Ammon's horn (tissue), 1 donor: ENCODE measurements around the gene PLTP.

Source experiments
- DNase-seq: peaks from one replicate; pipeline ENCODE4 v3.0.0-alpha.2; 2016; ENCODE audit warnings: low spot score

Gene PLTP

DNA sequence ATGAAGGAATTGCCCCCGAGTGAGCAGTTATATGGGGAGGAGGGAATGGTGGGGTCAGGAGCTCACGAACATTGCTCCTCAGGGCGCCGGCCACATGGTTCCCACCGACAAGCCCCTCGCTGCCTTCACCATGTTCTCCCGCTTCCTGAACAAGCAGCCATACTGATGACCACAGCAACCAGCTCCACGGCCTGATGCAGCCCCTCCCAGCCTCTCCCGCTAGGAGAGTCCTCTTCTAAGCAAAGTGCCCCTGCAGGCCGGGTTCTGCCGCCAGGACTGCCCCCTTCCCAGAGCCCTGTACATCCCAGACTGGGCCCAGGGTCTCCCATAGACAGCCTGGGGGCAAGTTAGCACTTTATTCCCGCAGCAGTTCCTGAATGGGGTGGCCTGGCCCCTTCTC lies 13.7 kb downstream of the PLTP start:
- no peak for DNase-seq

DNA sequence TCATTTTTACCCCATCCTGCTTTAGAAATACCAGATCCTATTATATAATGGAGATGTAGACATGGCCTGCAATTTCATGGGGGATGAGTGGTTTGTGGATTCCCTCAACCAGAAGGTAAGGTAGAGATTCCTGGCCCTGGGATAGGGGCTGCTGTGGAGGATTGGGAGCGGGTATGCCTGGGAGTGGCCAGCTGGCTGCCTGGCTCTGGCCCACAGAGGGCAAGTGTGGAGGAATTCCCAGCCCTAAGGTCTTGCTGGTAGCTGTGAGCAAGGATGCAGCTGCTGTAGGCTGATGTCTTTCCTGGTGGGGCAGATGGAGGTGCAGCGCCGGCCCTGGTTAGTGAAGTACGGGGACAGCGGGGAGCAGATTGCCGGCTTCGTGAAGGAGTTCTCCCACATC lies 14.3 kb downstream of the PLTP start:
- no peak for DNase-seq

DNA sequence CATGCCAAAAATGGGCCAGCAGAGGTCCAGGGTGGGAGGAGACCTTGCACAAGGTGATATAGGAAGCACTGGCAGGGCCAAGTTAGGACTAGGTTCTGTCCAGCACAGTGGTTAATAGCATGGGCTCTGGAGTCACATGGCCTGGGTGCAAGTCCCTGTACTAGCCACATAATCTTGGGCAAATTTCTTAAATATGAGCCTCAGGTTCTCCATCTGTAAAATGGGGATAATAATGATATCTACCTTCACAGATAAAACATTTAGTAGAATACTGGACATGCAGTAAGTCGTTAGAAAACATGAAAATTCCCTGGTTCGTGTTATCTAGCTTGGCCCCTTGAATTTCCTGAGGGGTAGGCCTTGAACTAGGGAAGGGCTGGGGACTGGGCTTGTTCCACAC lies 14.7 kb downstream of the PLTP start:
- no peak for DNase-seq

DNA sequence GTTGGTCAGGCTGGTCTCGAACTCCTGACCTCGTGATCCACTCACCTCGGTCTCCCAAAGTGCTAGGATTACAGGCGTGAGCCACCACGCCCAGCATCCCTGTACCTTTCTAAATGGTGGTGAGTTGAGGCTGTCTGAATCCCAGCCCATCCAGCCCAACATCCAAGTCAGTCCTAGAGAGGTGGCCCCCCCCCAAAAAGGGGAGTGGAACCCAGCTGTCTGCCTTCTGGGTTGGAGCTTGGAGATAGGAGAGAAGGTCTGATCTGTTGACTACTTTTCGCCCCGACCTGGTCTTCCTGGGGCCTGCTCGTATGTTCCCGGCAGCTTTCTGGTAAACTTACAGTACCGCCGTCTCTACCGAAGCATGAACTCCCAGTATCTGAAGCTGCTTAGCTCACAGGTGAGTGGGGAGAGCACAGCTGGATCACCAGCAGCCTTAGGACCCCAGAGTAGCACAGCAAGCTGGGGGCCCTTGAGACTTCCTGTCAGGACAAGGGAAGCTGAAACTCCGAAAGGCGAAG lies 15.3 kb downstream of the PLTP start:
- no peak for DNase-seq

DNA sequence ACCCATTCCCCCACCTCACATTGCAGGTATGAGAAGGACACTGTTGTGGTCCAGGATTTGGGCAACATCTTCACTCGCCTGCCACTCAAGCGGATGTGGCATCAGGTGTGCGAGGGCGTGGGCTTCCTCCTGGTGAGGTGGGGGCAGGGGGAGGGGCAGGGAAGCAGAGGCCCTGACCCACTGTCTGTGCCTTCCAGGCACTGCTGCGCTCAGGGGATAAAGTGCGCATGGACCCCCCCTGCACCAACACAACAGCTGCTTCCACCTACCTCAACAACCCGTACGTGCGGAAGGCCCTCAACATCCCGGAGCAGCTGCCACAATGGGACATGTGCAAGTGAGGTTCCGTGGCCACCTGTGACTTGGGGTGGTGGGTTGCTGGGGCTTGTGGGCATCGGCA lies 17.2 kb downstream of the PLTP start:
- DNase-seq: no peak

DNA sequence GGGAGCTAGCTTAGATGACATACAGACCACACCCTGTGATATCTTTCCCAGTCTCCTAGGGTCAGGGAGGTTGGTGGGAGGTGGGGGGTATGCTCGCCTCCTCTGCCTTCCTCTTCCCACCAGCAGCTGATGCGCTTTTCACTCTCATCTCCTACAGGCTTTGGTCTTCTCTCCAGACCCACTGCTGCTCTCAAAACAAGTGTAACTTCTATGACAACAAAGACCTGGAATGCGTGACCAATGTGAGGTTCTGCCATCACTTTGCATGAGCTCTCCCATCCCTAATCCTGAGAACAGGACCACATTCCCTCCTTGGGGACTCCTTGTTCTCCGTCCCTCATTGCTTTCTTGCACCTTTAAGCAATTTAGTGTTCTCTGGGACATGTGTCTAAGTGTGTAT lies 18.1 kb downstream of the PLTP start:
- no peak for DNase-seq

DNA sequence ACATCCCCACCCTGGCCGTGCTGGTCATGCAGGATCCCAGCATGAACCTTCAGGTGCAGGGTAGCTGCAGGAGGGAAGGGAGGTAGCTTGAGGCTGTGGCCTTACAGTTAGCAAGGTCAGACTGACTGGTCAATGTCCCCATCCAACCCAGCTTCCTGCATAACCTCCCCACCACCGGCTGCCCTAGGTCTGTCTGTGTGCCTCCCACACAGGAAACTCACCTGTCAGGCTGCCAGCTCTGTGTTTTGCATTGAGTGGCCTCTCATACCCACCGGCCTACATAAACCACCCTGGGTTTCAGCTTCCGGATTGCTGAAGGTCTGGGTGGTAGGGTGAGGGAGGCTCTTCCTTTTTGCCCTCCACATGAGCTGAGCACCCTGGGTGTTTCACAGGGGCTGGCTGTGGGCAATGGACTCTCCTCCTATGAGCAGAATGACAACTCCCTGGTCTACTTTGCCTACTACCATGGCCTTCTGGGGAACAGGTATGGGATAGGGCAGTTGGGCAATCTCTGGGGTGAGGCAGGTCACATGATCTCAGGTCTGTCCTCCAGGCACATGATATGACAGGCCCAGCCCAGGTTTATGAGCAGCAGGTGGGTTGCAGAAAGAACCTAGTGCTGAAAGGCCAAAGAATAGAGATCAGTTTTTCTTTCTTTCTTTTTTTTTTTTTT lies 19.0 kb downstream of the PLTP start:
- DNase-seq: no peak

DNA sequence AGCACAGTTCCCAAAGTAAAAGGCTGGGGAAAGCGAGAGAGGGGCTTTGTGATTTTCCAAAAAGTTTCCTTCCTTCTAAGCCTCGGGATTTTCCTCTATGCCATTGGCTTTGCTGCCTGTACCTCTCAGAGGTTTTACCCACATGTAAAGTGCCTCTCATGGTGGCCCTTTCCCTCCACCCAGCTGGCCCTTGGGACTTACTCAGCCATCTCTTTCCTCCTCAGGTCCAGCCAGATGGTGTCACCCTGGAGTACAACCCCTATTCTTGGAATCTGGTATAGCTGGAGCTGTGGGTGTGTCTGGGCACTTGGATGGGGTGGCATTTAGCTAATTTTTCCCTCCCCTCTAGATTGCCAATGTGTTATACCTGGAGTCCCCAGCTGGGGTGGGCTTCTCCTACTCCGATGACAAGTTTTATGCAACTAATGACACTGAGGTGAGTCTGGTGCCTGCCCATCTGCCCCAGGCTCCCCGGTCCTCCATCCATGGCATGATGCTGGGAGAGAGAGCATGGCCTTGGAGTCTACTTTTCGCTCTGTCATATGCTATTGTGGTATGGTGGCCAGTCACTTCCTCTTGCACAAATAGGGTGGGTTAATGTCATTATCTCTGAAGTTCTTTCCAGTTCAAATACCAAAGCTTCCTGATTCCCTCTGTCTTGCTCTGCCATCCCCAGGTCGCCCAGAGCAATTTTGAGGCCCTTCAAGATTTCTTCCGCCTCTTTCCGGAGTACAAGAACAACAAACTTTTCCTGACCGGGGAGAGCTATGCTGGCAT lies 19.7 kb downstream of the PLTP start:
- no peak for DNase-seq

DNA sequence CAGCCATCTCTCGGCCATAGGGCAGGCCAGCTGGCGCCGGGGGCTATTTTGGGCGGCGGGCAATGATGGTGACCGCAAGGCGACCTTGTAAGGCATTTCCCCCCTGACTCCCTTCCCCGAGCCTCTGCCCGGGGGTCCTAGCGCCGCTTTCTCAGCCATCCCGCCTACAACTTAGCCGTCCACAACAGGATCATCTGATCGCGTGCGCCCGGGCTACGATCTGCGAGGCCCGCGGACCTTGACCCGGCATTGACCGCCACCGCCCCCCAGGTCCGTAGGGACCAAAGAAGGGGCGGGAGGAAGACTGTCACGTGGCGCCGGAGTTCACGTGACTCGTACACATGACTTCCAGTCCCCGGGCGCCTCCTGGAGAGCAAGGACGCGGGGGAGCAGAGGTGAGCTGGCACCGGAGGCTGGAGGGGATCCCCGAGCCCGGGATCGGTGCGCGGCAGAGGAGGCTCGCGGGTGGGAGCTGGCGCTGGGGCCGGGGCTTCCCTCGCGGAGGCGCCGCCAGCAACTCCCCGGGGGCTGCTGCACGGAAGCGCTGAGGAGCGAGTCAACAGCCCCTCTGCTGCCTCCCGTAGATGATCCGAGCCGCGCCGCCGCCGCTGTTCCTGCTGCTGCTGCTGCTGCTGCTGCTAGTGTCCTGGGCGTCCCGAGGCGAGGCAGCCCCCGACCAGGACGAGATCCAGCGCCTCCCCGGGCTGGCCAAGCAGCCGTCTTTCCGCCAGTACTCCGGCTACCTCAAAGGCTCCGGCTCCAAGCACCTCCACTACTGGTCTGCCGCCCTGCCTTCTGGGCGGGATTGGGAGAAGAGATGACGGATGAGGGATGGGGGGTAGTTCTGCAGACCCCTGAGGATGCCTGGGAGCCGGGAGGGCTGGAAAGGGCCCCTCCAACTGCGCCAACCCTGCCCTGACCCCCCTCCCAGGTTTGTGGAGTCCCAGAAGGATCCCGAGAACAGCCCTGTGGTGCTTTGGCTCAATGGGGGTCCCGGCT lies 20.7 kb downstream of the PLTP start, which contains the start of the genes CTSA and NEURL2:
TSS of gene CTSA (plus strand) at position 351 of the 999 bp plus-strand sequence. CDS start at position 585, 234 bp downstream.
TSS of gene NEURL2 (minus strand) at position 224 of the 999 bp plus-strand sequence. CDS start at position 7, 217 bp downstream.
- peak; percentile 92 for DNase-seq

DNA sequence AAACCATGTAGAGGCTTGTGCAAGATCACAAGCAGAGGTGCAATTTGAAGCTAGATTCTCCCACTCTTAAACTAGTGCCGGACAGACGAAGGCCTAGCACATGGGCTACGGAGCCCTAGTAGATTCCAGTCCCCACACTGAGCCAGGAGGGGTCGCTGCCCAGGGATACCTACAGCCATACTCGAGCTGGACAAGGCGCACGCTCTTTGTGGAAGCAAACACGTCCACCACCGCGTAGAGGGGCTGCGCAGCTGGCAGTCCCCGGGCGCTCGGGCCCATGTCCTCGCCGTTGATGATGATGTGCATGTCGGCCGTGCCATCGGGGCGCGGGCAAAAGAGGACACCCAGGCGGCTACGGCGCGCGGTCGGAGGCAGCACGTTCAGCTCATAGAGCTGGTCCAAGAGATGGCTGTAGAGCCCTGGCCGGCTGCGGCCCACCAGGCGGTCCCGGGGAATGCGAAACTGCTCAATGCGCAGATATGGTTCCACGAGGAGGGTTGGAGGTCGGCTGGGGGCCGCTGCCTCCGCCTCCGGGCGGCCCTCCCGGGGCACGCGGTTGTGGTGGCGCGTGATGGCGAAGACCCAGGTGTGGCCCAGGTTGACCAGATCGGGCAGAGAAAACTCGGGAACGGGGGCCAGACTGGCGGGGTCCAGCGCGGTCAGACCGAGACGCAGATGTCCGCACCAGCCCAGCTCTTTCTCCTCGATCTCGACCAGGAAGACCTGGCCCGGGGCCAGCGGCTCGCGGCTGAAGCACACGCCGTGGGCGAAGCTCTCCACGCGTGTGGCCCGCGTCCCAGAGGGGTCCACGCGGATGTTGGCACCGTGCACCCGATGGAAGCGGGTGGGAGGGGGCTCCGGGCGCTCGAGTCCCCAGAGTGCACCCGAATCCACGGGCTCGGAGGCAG lies 21.6 kb downstream of the PLTP start:
- DNase-seq: peak; percentile 81

DNA sequence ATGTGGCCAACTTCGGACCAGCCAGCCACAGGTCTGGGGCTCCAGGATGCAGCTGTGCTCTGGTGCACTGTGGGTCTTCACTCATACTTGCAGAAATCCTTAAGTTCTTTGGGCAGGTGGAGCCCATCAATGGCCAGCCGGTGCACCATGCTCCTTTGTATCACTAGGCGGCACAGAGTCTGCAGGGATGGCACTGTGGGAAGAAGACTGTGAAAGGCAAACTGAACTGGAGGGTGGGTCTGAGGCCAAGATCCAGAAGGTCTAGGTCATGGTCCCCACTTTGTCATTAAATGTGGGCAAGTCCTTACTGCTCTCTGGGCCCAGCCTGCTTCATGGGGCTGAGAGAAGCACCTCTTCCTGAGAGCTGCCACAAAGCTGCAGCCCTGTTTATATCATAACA lies 23.3 kb downstream of the PLTP start:
- DNase-seq: no peak

DNA sequence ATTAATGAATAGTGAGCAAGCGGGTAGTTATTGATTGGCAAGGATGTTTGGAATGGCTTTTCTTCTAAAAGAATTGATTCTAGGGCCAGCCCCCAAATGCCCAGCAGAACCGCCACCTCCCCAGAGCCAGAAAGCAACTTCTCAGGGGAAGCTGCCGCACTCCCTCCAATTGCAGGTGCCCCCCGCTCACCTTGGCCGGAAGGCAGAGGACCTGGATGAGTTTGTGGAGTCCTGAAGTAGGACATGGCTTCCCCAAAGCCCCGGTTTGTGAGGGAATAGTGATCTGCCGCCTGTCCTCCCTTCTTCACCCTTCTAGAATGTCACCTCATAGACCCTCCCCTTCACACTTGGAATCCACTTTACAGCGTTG lies 24.6 kb downstream of the PLTP start, which contains the start of gene SPATA25:
TSS of gene SPATA25 (minus strand) at position 277 of the 370 bp plus-strand sequence. CDS start at position 245, 32 bp downstream.
- DNase-seq: no peak

DNA sequence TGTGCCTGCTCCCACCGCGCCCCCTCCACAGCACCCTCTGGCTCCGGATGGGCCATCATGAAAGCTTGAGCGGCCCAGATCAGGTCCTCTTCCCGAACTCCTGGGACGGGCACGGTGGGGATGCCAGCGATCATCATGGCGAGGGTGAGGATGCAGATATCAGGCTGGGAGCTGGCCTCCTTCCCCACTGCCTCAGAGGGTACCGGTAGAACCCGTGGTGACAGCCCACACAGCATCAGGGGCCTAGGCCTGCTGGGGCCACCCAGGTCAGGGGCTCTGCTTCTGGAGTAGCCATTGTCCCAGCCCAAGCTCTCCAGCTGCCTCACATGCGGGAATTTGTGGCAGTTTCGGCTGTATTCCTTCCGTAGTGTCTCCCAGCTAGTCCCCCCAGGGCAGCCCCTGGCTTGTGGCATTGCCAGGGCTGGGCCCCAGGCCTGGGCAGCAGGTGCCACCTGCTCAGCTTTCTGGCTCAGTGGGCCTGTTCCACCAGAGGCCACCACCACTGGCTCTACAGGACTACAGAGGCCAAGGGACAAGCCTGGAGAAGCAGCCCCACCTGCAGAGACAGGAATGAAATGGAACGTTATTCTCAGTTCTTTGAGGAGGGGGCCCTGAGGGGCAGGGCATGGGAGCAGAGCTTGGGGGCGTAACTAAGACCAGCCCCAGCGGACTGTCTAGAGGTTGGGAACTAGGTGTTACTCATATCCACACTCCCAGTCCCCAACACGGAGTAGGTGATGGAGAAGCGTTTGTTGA lies 25.2 kb downstream of the PLTP start:
- no peak for DNase-seq

DNA sequence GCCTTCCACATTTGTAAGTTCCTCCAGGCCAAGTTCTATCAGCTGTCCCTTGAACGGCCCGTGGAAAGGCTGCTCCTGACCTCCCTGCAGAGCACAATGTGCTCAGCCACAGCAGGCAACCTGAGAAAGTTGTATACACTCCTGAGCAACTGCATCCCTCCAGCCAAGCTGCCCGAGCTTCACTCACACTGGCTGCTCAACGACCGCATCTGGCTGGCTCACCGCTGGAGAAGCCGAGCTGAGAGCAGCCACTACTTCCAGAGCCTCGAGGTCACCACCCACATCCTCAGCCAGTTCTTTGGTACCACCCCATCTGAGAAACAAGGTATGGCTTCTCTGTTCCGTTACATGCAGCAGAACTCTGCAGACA lies 28.9 kb downstream of the PLTP start:
- no peak for DNase-seq

DNA sequence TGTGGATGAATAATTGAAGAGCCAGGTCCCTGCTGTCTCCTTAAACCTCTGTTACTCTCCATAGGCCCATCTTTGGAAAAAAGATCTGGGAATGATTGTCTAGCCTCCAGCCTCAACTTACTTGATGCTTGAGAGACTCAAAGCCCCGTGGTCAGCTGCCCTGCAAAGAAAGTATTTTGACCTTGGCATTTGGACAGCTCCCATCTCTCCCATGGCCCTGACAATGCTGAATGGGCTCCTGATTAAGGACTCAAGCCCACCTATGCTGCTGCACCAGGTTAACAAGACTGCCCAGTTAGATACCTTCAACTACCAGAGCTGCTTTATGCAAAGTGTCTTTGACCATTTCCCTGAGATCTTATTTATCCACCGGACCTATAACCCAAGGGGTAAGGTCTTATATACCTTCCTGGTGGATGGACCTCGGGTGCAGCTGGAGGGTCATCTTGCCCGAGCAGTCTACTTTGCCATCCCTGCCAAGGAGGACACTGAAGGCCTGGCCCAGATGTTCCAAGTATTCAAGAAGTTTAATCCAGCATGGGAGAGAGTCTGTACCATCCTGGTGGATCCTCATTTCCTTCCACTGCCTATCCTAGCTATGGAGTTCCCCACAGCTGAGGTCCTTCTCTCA lies 29.4 kb downstream of the PLTP start:
- no peak for DNase-seq

DNA sequence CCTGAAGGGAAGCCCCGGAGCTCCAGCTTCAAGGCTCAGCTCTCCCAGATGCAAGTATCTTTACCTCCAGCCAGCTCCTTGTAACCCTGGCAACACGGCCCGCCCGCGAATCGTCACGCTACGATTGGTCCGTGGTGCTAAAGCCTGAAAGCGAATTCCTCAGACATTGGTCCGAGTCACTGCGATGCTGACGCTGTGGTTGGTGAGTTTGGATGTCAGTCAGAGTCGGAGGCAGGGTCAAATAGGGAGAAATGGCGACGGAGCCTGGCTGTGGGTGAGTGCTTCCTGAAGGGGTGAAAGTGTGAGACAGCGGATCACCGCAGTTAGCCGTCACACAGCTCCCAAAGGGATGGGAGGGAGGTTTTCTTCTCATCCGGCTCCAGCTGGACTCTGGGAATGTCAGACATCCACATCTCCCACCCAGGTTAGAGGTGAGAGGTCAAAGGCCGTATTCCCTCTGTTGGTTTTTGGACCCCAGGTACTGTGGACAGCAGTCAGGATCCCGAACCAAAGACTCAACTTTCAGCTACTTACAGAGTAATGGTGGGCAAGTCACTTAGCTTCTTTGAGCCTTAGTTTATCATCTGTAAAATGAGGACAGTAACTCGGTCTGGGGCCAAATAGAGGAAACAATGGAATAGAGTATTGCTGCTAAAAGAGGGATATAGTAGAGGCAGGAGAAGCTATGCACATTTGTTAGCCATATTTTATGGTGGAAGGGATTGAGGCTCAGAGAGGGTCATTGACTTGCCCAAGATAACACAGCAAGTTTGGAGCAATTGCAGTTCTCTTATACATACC lies 30.8 kb downstream of the PLTP start, which contains the start of gene ZSWIM1:
TSS of gene ZSWIM1 (plus strand) at position 240 of the 801 bp plus-strand sequence. CDS start 1,366 bp downstream, outside the sequence.
- peak; percentile 100 for DNase-seq

DNA sequence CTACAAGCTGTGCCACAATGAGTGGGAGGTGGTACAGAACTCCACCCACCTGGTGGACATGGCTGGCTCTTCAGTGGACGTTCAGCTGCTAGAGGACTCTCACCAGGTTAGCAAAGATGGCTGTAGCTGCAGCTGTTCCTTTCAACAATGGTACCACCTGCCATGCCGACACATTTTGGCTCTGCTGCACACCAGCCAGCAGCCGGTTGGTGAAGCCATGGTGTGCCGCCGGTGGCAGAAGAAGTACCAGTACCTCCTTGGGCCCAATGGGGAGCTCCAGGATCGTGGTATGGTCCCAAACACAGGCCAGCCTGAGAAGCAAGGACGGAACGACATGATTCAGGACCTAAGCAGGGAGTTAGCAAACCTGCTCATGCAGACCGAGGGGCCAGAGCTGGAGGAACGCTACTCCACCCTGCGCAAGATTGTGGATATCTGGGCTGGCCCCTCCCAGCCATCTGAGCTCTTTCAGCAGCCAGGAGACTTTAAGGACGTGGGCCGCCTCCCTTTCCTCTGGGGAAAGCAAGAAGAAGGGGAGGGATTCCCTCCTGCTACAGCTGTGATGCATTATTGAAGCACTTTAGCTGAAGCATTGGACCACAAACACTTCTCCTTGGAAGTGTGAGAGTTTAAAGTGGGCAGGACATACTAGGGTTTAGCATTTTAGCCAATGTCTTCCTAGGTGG lies 33.7 kb downstream of the PLTP start:
- DNase-seq: no peak

DNA sequence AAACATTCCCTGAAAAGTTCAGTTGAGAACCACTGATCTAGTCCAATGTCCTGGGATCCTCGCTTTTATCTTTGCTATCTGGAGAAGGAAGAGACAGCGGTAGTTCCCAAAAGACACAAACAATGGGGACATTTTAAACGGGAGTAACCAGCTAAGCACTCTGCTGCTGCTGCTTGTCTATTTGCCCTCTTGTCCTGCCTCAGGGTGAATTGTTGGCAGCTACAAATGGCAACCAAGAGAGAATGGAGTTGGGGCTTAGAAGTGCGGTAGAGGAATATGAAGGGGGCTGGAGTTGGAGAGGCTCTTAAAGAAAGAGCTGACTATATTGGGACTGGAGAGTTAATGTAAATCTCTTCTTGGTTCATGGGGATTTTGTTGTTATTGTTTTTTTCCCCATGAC lies 37.4 kb downstream of the PLTP start:
- DNase-seq: no peak
